Stimulated activated CD8-positive, alpha-beta memory T cell treated with anti-CD3 and anti-CD28 coated beads, Interleukin-2, amount 100 ng/mL, for 48 hours (primary cell): ENCODE data around the gene GAS7.

Experiments
- DNase-seq, 2 donors: peaks; one replicate each; pipeline ENCODE4 v3.0.0-alpha.2; 2020; ENCODE audit warnings: low read depth in 2 of 2

GAS7 gene

DNA sequence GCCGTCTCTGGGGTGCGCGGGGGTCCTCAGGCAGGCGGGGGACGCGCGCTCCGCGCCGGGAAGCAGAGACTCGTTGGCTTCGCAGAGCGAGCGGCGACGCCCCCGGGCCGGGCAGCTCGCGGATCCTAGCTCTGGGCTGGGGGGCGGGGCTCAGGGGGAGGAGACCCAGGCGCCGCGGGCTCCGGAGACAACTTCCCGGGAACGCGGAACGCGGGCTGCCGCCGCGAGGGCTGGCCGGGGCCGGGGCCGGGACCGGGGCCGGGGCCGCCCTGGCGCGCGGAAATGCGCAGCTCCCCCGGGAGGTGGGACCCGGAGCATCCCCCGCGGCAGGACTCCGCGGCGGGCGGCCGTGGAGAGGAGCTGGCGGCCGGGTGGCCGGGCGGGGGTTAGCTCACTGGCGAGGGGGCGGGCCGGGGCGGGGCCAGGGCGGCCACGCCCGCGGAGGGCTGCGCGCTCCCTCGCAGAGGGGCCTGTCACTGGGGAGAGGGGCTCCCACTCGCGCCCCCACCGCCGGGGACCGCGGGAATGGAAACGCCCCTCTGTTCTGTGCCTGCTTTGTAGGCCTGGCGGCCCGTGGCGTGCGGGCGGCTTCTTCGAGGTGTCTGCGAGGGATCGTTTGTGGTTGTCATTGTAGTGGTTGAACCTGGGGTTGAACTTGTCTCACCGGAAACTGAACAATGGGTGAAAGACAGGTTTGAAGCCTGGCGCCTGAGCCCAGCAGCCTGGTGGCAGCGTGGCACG is at the start of gene GAS7:
Gene GAS7 (minus strand): TSS at position 98 of the 741 bp plus-strand sequence.
- peak; percentile 10 to 27 for DNase-seq

GRCh38 chr17:10247810-10248209 is 49.4 kb upstream of the GAS7 start:
- no peak for DNase-seq

DNA sequence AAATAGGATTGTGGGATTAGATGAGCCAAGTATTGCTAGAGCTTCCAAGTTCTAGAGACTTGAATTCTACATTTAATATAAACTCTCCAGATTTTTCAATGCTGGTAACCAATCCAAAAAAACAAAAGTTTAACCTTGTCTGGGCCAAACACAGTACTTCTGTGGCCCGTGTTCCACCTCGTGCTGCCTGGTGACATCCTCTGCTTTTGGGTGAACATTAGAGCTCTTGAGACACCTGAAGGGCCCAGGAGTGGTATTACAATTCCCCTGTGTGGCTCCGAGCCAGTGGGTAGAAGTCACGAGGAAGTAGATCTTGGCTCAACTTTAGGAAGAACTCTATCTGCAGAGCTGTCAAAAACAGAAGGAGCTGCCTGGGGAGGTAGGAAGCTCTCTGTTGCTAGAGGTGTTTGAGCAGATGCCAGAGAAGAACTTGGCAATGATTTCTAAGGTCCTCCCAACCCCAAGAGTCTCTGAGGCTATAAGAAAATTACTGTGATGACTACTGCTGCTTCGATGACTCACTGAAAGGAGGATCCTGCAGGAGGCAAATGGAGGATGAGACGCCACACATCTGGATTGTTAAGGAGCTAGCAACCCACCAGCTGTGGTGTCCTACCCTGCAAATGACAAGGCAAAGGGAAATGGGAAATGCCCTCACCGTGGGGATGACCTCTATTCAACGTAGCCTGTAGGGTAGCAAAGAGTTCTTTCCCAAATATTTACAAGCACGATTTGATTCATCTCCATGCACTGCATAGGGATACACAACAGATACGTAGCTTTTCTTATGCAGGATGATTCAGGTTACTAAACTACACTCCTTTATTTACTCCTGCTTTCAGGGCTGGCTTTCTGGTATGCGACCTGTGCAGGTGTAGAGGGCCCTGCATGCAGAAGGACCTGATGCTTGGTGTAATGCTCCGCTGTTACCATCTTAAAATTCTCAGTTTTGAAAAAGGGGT is 45.8 kb upstream of the GAS7 start:
- DNase-seq: no peak

DNA sequence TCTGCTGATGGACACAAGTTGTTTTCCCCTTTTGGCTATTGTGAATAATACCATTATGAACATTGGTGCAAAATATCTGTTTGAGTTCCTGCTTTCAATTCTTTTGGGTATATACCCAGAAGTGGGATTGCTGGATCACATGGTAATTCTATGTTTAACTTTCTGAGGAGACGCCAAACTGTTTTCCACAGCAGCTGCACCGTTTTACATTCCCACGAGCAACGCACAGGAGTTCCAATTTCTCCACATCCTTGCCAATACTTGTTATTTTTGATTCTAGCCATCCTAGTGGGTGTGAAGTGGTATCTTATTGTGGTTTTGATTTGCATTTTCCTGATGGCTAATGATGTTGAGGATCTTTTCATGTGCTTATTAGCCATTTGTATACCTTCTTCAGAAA is 43.4 kb upstream of the GAS7 start:
- DNase-seq: no peak

DNA sequence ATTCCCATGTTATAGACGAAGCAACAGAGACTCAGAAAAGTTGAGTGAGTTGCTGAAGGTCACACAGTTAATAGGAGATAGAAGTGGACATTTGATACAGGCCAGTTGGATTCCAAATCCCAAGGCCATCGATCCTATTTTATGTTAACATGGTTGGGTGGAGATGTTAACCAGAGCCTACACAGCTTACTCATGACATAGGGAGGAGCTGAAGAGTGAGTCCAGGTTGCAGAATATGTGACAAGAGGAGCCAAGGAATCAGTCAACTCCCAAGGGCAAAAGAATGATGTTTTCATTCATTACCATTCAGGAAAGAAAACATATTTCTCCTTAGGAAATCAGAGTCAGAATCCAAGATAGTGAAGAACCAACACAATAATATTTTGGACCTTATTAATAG is 40.3 kb upstream of the GAS7 start:
- DNase-seq: no peak

- no peak for DNase-seq
These were observed 35.6 kb upstream of the GAS7 start for GRCh38 chr17:10234033-10234432.

DNA sequence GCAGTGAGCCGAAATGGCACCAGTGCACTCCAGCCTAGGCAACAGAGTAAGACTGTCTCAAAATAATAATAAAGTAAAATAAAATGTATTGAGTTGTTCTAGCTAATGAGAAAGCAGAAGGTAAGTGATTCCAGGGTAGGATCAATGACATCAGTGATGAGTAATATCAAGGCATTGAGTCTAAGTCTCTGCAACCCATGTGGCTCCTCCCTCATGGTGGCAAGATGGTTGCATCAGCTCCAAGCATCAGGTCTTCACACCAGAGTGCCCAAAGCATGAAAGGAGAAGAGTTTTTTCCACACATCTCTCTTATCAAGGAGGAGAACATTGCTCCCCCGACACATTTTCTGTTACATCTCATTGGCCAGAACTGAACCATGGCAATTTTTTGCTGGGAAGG is 34.8 kb upstream of the GAS7 start:
- DNase-seq: no peak

GRCh38 chr17:10229181-10229580 is 30.8 kb upstream of the GAS7 start:
- DNase-seq: no peak

- DNase-seq: peak; percentile 28 to 34
These were observed 28.7 kb upstream of the GAS7 start for GRCh38 chr17:10226930-10227695.

DNA sequence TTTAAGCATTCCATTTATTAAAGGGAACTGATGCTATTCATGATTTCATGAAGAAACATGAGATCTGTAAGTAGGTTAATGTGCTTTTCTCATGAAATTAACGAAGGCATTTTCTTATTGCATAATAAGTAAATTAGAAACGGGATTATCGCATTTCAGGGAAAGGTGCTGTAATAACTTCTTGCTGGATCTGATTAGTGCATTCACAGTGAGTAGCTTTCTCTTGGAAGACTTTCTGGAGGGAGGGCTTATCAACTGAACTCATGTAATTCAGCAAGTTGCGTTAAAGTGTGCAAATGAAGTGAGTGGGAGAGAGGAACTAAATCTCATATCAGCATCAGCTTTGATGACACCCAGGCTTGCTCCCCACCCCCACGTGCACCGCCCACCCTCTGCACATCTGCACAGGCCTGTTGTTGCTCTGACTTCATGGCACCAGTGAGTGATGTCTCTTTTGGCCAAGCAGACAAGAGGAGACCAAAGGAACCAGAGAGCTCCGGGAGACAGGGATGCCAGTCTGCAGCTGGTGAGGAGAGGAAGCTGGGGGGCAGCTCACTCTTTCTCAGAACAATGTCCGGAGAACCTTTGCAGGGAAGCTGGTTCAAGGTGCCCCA is 26.3 kb upstream of the GAS7 start:
- DNase-seq: no peak

DNA sequence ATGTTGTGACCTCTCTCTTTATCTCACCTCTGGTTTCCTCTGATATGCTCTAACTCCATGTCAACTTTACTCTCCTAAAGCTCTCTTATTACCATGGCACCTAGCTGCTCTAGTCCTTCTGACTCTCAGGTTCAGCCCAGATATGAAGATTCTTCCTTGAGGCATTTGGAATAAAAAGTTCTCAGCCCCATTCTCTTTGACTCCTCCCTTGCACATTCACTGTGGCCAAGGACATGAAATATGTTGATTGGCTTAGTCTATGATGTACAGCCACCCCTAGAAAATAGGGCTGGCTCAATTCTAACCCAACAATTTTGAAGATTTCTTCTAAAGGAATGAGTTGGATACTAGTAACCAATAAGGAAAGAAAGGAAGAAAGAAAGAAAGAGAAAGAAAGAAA is 20.8 kb upstream of the GAS7 start:
- DNase-seq: no peak

GRCh38 chr17:10217916-10218315 is 19.5 kb upstream of the GAS7 start:
- no peak for DNase-seq

GRCh38 chr17:10216213-10216938 is 18.0 kb upstream of the GAS7 start:
- no peak for DNase-seq

DNA sequence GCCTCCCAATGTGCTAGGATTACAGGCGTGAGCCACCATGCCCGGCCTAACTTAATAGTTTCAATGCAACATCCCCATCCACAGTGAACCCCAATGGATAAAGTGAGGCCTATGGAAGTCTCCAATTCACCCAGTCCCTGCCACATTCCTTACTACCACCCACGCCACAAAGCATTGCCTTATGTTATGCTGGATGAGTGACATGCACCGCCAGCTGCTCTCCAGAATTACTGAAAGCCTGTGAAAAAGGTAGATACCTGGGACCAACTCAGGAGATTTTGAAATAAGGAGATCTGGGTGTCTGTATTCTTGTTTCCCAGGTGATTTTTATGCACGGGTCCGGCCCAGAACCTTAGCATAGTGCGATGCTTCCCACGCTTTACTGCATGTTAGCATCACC is 16.9 kb upstream of the GAS7 start:
- DNase-seq: no peak

DNA sequence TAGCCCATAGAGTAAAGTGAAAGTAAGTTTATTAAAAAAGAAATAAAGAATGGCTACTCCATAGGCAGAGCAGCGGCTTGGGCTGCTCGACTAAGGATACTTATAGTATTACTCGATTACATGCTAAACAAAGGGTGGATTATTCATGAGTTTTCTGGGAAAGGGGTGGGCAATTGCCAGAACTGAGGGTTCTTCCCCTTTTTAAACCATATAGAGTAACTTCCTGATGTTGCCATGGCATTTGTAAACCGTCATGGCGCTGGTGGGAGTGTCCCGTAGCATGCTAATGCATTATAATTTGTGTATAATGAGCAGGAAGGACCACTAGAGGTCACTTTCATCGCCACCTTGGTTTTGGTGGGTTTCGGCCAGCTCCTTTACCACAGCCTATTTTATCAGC is 13.3 kb upstream of the GAS7 start:
- no peak for DNase-seq

GRCh38 chr17:10210151-10210574 is 11.8 kb upstream of the GAS7 start:
- no peak for DNase-seq

GRCh38 chr17:10208604-10209193 is 10.3 kb upstream of the GAS7 start:
- DNase-seq: no peak

DNA sequence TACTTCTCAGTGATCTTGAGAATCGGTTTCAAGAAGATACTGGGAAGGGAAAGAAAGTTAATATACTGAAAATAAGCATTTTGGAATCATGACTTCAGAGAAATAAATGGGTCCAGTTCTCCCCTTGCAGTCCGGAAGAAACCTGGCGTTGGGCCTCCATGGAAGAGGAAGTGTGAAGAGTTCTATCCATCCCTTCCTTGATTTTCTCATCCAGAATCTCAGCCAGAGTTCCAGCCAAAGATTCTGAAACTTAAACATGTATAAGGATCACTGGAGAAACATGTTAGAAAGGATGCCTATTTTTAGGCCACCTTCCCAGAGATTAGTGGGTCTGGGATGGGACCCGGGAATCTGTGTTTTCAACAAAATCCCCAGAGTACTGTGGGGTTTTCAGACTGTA is 8.7 kb upstream of the GAS7 start:
- no peak for DNase-seq

DNA sequence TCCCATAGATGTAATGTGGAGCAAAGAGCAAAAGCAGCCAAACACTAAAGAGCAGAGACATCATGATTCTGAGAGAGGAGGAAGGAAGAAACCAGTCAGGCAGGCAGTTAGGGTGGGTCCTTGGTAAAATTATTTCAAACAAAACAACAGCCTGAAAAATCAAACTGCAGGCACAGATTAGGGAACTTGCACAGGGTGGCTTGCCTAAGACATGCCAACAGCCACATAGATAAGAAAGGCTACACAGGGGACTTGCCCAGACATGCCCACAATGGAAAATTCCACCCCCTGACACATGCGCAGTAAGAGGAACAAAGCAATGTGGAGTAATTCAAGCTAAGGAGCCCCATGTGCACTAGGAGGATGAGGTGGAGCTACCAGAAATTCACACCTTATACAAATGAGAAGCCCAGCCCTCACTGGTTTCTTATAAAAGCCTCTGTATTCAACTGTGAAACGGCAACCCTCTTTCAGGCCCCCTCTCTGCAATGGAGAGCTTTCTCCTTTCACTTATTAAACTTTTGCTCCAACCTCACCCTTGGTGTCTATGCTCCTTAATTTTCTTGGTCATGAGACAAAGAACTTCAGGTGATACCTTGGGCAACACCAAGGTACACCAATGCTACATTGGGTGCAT is 7.3 kb upstream of the GAS7 start:
- no peak for DNase-seq

GRCh38 chr17:10201680-10202079 is 3.3 kb upstream of the GAS7 start:
- no peak for DNase-seq
